HepG2 (cell line): Measurements from ENCODE around the gene ARHGEF16. TPM values are rescaled to one million over a fixed set of nuclear protein-coding genes. Genes with fewer than 3 reads are reported as not detected.
A peak's percentile ranks its signal among the peaks of the same experiment; 100 is the strongest.

Experiments
- AGO2 ChIP-seq: fragments of 200-400 bp; formaldehyde crosslinking; optimal IDR thresholded peaks from 2 replicates; pipeline ENCODE3; 2017; ENCODE audit warnings: mild to moderate bottlenecking, low read depth, low read length, moderate library complexity
- ELF1 ChIP-seq: sonication (generic); formaldehyde crosslinking; IDR thresholded peaks from 2 replicates; pipeline ENCODE4 v1.4.0; 2020; ENCODE audit warnings: missing genetic modification reagents
- FOSL2 ChIP-seq: sonication (generic); formaldehyde crosslinking; IDR thresholded peaks from 2 replicates; pipeline ENCODE4 v1.4.0; 2020; ENCODE audit warnings: missing genetic modification reagents
- HOXA3 ChIP-seq: sonication (generic); formaldehyde crosslinking; IDR thresholded peaks from 2 replicates; pipeline ENCODE4 v1.5.0; 2020; ENCODE audit warnings: missing genetic modification reagents
- JUND ChIP-seq: sonication (generic); formaldehyde crosslinking; IDR thresholded peaks from 2 replicates; pipeline ENCODE4 v1.8.0; 2022; ENCODE audit warnings: mild to moderate bottlenecking, missing genetic modification reagents
- KDM3A ChIP-seq: IDR thresholded peaks from 2 replicates; pipeline ENCODE4 v1.6.1; 2018; ENCODE audit warnings: low read depth, missing compliant biosample characterization
- LCORL ChIP-seq, 2 experiments: fragments of 450-650 bp in 1 of 2; sonication (generic) in 1 of 2; formaldehyde crosslinking in 1 of 2; IDR thresholded peaks; 2 replicates each; pipeline versions ENCODE4 v1.5.0 to v1.6.1; 2017 to 2020; ENCODE audit warnings: antibody characterized with exemption in 1 of 2, missing genetic modification reagents in 1 of 2
- MIER2 ChIP-seq: IDR thresholded peaks from 2 replicates; pipeline ENCODE4 v1.6.1; 2016; ENCODE audit warnings: missing biosample characterization, missing genetic modification reagents
- MNT ChIP-seq: fragments of 450-650 bp; IDR thresholded peaks from 2 replicates; pipeline ENCODE4 v1.6.1; 2016
- MTA3 ChIP-seq: sonication (generic); formaldehyde crosslinking; IDR thresholded peaks from 2 replicates; pipeline ENCODE4 v1.4.0; 2020; ENCODE audit warnings: missing genetic modification reagents
- NFKB2 ChIP-seq: sonication (generic); formaldehyde crosslinking; IDR thresholded peaks from 2 replicates; pipeline ENCODE4 v1.4.0; 2020; ENCODE audit warnings: missing genetic modification reagents, borderline replicate concordance
- PAXIP1 ChIP-seq: sonication (generic); formaldehyde crosslinking; conservative IDR thresholded peaks from 2 replicates; pipeline ENCODE4 v1.4.0; 2020; ENCODE audit warnings: mild to moderate bottlenecking, missing genetic modification reagents, moderate library complexity
- PHF21A ChIP-seq: sonication (generic); formaldehyde crosslinking; IDR thresholded peaks from 2 replicates; pipeline ENCODE4 v1.5.0; 2020; ENCODE audit warnings: mild to moderate bottlenecking, missing genetic modification reagents
- PITX1 ChIP-seq: sonication (generic); formaldehyde crosslinking; IDR thresholded peaks from 2 replicates; pipeline ENCODE4 v1.5.1; 2020; ENCODE audit warnings: mild to moderate bottlenecking, missing genetic modification reagents
- SAP130 ChIP-seq: IDR thresholded peaks from 2 replicates; pipeline ENCODE4 v1.6.1; 2016; ENCODE audit warnings: low read depth
- SMC3 ChIP-seq: IDR thresholded peaks from 2 replicates; pipeline ENCODE4 v1.6.1; 2011; ENCODE audit warnings: low read length, improper control_type of control experiment
- ZNF619 ChIP-seq: sonication (generic); formaldehyde crosslinking; IDR thresholded peaks from 2 replicates; pipeline ENCODE4 v1.4.0; 2020; ENCODE audit warnings: mild to moderate bottlenecking, missing genetic modification reagents
- ZNF691 ChIP-seq: sonication (generic); formaldehyde crosslinking; IDR thresholded peaks from 2 replicates; pipeline ENCODE4 v1.4.0; 2020; ENCODE audit warnings: missing genetic modification reagents, low read depth, mild to moderate bottlenecking, borderline replicate concordance
- ZNF768 ChIP-seq: sonication (generic); formaldehyde crosslinking; IDR thresholded peaks from 2 replicates; pipeline ENCODE4 v1.4.0; 2020; ENCODE audit warnings: missing genetic modification reagents
- polyA plus RNA-seq, 8 experiments: library from polyadenylated mRNA; depleted of rRNA in 3 of 8; stranded (reverse) in 7 of 8; unstranded in 1 of 8; fragments of >200 nt; fragmentation: Illumina TruSeq in 4 of 8; extraction: Trizol in 4 of 8; gene quantifications; 2 replicates each; pipeline versions ENCODE4 v1.2.1 to v1.2.3, GENCODE V29; 2011 to 2016; ENCODE audit warnings: low read depth in 4 of 8, missing spikeins in 1 of 8, mixed read lengths in 1 of 8; ENCODE audit not compliant: insufficient read depth in 1 of 8
- total RNA-seq, 5 experiments: library from RNA; depleted of rRNA; stranded (reverse); fragments of >200 nt; fragmentation: Illumina TruSeq; extraction: Trizol; gene quantifications; 2 replicates each; pipeline ENCODE4 v1.2.3, GENCODE V29; 2016; ENCODE audit warnings: low read depth in 1 of 5
- TF ChIP-seq, protein P1 (sequence below): sonication (generic); formaldehyde crosslinking; IDR thresholded peaks from 2 replicates; pipeline ENCODE4 v1.4.0; 2020; ENCODE audit warnings: missing genetic modification reagents
- TF ChIP-seq, protein P2 (sequence below): sonication (generic); formaldehyde crosslinking; IDR thresholded peaks from 2 replicates; pipeline ENCODE4 v1.4.0; 2020; ENCODE audit warnings: missing genetic modification reagents

The ARHGEF16 gene
- total and polyA plus RNA-seq, 2 of the 13 experiments (the other 11 are each of a cell fraction or from before 2014, with no cell fraction given), result 20.3 to 39.9 TPM

DNA sequence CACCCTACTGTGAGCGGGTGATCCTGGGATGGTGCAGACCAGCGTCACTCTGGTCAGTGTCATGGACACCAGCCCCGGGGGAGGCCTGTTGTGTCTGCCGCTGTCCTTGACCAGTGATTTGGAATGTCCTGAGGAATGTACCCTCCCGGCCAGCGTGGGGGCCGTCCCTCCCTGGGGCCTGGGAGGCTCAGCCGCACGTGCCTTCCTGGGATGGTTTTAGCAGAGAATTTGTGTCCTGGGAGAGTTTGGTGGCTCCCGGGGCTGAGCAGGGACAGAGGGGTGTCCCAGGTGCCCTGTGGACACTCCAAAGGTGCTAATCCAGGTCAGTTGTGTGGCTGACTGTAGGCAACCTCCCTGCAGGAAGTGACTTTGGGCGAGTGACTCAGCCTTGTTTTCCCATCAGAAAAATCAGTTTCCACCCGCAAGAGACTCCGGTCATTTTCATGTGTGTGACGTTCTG is 6.2 kb downstream of the ARHGEF16 start (continued):
- TF ChIP-seq MTA3 (CRISPR knock-in tag) (no peak), ELF1 (CRISPR knock-in tag) (0 out of 2 replicates have a peak, but pooled peaks have one; percentile 19), LCORL (IDR thresholded peaks at IDR 0.05) (no peak), LCORL (CRISPR knock-in tag; IDR thresholded peaks at IDR 0.05) (peak; percentile 61; the same call in 1 of the 2 replicates), SAP130 (CRISPR knock-in tag) (peak; percentile 57; the same call in 1 of the 2 replicates), ZNF768 (CRISPR knock-in tag) (peak; percentile 37; the same call in 1 of the 2 replicates), MNT (0 out of 2 replicates have a peak, but pooled peaks have one; percentile 23), KDM3A (CRISPR knock-in tag) (no peak), SMC3 (no peak), HOXA3 (peak; percentile 35; the same call in 1 of the 2 replicates), PITX1 (CRISPR knock-in tag) (peak; percentile 49; the same call in 1 of the 2 replicates), PHF21A (CRISPR knock-in tag) (peak; percentile 51; the same call in 1 of the 2 replicates), ZNF691 (CRISPR knock-in tag) (no peak), MIER2 (no peak), NFKB2 (CRISPR knock-in tag) (peak; percentile 36; the same call in 1 of the 2 replicates), AGO2 (peak; percentile 48), JUND (CRISPR knock-in tag) (no peak), FOSL2 (CRISPR knock-in tag) (peak; percentile 72), ZNF619 (CRISPR knock-in tag) (no peak), PAXIP1 (CRISPR knock-in tag) (peak; percentile 56)
- TF ChIP-seq, protein P1, sequence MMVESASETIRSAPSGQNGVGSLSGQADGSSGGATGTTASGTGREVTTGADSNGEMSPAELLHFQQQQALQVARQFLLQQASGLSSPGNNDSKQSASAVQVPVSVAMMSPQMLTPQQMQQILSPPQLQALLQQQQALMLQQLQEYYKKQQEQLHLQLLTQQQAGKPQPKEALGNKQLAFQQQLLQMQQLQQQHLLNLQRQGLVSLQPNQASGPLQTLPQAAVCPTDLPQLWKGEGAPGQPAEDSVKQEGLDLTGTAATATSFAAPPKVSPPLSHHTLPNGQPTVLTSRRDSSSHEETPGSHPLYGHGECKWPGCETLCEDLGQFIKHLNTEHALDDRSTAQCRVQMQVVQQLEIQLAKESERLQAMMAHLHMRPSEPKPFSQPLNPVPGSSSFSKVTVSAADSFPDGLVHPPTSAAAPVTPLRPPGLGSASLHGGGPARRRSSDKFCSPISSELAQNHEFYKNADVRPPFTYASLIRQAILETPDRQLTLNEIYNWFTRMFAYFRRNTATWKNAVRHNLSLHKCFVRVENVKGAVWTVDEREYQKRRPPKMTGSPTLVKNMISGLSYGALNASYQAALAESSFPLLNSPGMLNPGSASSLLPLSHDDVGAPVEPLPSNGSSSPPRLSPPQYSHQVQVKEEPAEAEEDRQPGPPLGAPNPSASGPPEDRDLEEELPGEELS (CRISPR knock-in tag), result peak; percentile 69
- TF ChIP-seq, protein P2, sequence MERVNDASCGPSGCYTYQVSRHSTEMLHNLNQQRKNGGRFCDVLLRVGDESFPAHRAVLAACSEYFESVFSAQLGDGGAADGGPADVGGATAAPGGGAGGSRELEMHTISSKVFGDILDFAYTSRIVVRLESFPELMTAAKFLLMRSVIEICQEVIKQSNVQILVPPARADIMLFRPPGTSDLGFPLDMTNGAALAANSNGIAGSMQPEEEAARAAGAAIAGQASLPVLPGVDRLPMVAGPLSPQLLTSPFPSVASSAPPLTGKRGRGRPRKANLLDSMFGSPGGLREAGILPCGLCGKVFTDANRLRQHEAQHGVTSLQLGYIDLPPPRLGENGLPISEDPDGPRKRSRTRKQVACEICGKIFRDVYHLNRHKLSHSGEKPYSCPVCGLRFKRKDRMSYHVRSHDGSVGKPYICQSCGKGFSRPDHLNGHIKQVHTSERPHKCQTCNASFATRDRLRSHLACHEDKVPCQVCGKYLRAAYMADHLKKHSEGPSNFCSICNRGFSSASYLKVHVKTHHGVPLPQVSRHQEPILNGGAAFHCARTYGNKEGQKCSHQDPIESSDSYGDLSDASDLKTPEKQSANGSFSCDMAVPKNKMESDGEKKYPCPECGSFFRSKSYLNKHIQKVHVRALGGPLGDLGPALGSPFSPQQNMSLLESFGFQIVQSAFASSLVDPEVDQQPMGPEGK (CRISPR knock-in tag), result peak; percentile 95
